GM13977 (cell line): Measurements from ENCODE around the gene HMG20B.

Experiments used
- DNase-seq: peaks from one replicate; pipeline ENCODE4 v3.0.0; 2012; ENCODE audit warnings: low spot score
- CTCF ChIP-seq: IDR thresholded peaks from 2 replicates; pipeline ENCODE4 v1.5.1; 2012; ENCODE audit warnings: mild to moderate bottlenecking, control low read depth; ENCODE audit not compliant: insufficient read depth; ENCODE audit errors: extremely low read depth, missing control alignments
- in situ Hi-C: fragments of 300-500 bp; cut with MboI; formaldehyde crosslinking; loops from one replicate; pipeline ENCODE4 v1.12.0; 2022; ENCODE audit warnings: low sequenced_read_pairs, low pct_unique_long_range_greater_than_20kb, mixed read lengths, inconsistent platforms; ENCODE audit not compliant: unreplicated experiment

HMG20B gene

DNA sequence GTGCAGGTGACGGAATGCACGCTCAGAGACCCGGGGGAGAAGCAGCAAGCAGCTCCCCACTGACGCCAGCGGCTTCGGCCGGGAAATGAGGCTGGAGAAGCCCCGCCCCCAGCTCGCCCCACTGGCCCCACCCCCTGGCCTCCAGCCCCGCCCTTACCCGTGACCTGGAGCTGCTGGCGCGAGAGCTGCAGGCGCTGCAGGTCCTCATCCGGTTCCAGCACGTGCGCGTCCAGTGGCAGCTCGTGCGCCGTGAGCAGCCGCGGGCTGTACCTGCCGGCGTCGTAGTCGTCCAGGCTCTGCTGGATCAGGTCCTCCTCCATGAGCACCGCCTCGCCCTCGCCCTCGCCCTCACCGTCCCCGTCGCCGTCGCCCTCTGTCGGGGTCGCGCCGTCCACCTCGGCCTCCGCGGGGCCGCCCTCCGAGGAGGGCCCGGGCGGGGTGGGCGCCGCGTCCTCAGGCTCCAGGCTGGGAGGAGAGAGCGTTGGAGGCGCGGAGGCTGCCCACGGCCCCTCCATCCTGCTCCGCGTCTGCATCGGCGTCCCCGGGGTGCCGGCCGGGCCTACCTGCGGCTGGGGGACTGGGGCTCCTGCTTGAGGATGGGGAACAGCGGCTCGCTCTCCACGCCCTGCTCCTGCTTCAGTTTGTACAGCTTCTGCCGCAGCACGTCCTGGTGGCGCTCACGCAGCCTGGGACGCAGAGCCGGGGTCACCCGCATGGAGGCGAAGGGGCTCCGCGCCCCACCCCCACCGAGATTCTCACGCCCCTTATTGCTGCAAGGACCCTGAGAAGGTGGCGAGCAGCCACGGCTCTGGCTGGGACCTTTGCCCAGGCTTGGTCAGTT, 40.4 kb downstream of the HMG20B start:
- no peak for TF ChIP-seq CTCF
- in situ Hi-C loops = no loop called here

GRCh38 chr19:3613818-3614661, 41.3 kb downstream of the HMG20B start:
- in situ Hi-C loops = no loop called here
- TF ChIP-seq CTCF = no peak
- DNase-seq = no peak

More for the DNA sequence above, 40.4 kb downstream of the HMG20B start:
- DNase-seq = no peak

DNA sequence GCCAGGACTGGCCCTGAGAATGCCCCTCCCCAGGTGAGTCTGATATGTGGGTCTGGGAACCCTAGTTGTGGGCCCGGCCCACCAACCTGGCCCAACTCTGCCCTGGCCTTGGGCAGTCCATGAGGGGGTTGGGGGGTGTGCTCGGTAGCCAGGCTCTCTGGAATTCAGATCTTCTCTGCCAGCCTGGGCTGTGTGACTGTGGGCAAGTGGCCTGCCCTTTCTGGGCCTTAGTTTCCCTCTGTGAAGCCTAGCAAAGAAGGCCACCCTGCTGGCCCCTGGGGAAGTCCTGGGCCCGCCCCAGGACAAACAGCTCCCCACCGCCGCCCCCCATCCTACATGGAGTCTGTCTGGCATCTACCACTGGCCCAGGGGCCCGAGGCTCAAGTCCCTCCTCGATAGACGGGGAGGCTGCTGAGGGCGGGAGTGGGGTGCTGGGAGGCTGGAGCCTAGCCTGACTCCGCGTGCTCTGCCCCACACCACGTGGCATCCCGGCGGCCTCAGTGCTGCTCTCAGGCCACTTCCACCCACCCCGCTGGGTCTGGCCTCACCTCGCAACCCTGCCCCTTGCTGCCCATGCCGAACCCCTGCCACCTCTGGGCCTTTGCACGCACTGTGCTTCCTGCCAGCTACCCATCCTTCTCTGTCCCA, 42.2 kb downstream of the HMG20B start:
- DNase-seq = no peak
- in situ Hi-C loops = no loop called here
- no peak for TF ChIP-seq CTCF

DNA sequence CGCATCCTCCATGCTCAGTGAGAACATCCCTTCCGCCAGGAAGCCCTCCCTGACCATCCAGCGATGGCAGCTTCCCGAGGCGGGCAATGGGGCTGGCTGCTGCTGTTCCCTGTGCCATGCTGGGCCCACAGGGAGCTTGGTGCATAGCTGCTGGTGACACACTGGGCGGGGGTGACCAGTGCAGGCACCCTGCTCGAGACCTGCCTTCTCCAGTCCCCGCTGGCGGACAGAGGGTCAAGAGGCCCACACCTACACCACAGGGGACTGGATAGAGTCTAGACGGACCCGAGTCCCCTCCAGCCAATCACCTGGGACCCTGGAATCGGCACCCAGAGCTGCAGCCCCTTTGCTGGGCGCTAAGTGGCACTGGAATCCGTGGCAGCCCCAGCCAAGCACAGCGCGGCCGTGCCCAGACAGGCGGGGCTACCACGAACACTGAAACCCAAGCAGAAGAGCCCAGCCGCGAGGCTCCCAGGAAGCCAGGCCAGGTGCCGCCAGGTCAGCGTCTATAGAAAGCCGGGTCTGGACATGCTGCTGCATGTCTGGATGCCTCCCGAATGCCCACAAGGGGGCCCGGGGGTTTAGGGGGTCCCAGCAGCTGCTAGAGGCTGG, 42.9 kb downstream of the HMG20B start:
- no peak for TF ChIP-seq CTCF
- DNase-seq = no peak
- in situ Hi-C loops = no loop called here

DNA sequence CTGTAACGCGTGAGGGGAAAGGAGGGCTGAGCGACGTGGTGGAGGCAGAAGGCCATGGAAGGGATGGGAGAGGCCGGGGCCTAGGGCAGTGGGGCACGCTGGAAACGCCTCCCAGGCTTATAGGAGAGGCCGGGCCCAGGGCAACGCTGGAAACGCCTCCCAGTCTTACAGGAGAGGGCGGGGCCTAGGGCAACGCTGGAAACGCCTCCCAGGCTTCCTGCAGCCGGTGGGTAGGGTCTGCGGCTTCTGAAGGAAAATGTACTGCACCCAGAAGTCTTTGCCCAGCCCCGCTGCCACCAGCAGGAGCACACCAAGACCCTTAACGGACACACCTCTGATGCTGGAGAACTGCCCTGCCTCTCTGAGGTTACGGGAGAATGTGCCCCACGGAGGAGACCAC, 44.7 kb downstream of the HMG20B start:
- in situ Hi-C loops = no loop called here
- no peak for DNase-seq
- TF ChIP-seq CTCF = no peak

DNA sequence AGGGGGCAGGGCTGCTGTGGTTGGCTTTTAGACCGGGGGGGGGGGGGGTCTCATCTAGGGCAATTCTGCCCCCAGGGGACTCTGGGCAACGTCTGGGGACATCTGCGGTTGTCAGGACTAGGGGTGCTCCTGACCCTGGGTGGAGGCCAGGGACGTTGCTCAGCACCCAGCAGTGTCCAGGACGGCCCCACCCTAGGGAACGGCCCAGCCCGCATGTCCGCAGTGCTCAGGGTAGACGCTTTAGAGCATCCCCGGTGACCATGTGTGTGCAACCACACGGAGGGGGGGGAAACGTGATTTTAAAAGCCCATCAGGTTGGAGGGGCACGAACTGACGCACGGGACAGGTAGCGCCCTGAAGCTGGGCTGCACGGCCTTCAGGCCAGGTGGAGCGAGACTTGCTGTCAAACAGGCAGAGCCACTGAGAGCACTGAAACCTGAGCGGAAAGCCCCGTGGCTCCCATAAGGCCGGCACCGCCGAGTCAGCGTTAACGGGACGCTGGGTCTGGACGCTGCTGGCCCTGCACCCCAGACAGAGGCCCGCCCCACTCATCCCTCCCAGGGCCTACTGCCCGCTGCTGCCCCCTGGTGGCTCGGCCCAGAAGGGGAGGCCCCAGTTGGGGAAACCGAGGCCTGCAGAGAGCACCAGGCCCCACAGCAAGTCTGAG, 45.5 kb downstream of the HMG20B start:
- DNase-seq = peak; percentile 96
- TF ChIP-seq CTCF = peak; percentile 86
- in situ Hi-C loops = no loop called here
